ENCODE measurements around the gene IL12RB1. TPM values are rescaled to one million over a fixed set of nuclear protein-coding genes. Genes with fewer than 3 reads are reported as not detected.
"Not testable (repeated sequence)": the region's sequence is repeated elsewhere in the genome, so short reads cannot be mapped to it uniquely, and the experiment has no call there.

IL12RB1 gene
- total RNA-seq, 1 donor from 2014 or later = 2.3 TPM

DNA sequence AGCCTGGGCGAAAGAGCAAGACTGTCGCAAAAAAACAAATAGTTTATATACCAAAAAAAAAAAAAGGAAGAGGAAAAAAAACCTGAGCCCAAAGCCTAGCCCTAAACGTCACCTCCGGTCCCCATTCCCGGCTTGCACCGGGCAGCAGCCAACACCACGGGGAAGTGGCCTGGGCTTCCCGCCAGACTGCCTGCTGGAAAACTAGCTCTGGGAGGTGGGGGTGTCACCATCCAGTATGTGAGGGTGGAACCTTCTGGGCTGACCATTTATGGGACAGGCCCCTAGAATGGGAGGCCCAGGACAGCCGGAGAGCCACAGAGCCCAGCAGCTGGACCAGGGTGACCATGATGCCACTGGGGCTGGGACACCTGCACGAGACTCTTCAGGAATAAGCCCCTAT is 37.3 kb downstream of the IL12RB1 start:
- DNase-seq (ENCODE audit: low spot score) = peak; percentile 97

DNA sequence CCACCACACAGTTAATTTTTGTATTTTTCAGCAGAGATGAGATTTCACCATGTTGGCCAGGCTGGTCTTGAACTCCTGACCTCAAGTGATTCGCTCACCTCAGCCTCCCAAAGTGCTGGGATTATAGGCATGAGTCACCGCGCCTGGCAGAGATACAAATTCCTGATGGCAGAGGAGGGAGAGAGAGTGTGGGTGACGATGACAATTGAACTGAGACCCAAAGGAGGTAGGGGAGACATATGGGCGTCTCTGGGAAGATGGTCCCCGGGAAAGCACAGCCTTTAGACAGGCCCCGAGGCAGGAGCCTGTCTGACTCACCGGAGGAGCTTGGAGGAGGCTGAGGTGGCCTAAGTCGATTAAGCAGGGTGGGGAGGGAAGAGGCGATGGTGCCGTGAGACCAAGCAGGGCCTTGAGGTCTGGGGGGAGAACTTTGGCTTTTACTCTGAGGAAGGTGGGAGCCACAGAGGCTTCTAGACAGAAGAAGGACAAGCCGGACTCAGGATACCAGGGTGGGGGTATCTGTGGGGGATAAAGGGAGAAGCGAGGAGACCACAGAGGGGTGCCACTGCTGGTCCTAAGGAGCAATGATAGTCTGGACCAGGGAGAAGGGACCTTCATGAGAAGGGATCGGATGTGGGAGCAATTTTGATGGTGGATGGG is 40.5 kb downstream of the IL12RB1 start:
- DNase-seq (ENCODE audit: low spot score) = no peak

DNA sequence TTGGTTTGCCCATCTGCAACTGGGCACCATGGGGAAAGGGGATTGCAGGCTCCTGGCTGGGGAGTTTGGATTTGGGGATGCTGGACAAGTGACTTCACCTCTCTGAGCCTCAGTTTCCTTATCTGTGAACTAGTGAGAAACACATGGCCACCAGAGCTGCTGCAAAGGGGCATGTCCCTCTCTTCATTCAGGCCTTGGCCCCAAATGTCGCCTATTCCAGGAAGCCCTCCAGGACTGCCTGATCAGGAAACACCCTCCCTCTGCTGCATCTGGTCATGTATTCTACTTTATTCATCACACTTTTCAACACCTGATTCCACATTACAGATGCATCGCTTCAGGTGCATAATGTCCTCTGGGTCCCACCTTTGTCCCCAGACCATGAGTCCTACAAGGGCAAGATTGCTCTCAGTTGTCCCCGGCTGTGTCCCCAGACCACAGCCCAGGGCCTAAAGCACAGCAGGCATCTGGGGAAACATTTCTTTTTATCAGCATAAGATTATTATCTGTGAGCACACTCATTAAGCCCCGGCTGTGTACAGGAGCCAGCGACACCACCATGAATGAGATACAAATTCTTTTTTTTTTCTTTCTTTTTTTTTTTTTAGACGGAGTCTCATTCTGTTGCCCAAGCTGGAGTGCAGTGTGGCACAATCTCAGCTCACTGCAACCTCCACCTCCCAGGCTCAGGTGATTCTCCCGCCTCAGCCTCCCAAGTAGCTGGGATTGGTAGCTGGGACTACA is 41.3 kb downstream of the IL12RB1 start:
- DNase-seq (ENCODE audit: low spot score) = no peak

DNA sequence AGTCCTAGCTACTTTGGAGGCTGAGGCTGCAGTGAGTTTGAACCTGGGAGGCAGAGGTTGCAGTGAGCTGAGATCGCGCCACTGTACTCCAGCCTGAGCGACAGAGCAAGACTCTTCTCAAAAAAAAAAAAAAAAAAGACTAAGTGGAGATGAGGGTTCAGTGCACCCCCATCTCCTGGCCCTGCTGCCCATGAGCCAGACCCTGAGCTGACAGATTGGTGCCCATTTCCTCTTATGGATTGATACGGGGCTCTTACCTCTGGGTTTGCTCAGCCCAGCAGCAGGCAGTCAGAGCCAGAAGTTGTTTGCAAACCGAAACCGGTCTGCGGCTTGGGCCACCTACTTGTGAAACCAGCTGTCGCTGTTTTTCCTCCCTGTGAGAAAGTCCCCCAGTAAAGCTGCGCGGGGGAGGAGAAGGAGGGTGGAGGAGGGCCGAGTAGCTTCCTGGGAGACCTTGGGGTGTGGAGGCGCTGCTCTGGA is 41.9 kb downstream of the IL12RB1 start:
- DNase-seq (ENCODE audit: low spot score) = peak; percentile 91

DNA sequence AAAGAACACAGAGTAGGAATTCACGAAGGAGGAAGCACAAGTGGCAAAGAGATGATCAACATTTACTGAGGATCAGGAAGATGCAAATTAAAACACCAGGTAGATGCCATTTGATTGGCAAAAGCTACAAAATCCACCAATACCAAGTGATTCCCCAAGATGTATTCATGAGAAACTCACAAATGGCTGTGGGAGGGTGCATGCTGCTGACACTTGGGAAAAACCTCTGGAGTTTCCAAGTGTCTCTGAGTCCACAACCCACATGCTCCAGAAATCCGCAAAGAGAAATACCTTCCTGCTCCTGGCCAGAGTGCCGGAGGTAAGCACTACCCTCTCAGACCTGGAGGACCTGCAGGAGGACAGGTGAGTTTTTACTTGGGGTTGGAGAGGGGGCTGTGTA is 43.1 kb downstream of the IL12RB1 start:
- DNase-seq (ENCODE audit: low spot score) = no peak

DNA sequence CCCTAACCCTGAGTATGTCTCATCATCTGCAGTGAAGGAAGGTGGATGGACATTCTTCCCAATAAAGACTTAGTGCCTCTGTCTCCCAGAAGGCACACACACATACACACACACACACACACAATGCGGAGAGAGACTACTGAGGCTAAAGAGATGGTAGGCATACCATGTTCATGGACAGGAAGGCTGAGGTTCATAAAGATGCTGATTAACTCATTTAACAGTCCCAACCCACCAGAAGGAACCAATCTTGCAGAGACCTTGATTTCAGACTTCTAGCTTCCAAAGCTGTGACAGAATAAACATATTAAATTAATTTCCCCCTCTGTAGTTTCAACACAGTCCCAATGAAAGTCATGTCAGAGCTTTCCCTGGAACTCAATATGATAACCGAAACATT is 45.7 kb downstream of the IL12RB1 start:
- DNase-seq (ENCODE audit: low spot score) = no peak

DNA sequence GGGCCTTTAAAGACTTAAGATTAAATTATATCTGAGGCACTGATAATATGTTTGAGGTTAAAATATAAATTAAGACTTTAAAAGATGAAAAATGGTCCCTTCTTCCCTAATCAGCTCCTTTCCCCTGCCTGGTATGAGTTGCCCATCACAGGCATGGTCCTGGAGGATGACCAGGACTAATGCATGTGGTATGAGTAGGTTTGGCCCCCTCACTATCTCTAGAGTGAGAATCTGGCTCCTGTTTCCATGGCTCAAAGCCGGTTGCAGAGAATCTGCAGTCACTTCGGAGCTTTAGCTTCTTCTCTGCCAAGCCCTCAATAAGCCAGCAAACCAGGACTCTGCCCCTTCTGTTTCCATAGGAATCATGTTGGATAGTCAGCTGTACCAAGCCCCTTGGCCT is 54.6 kb downstream of the IL12RB1 start:
- not testable (repeated sequence) for DNase-seq (ENCODE audit: low spot score)

DNA sequence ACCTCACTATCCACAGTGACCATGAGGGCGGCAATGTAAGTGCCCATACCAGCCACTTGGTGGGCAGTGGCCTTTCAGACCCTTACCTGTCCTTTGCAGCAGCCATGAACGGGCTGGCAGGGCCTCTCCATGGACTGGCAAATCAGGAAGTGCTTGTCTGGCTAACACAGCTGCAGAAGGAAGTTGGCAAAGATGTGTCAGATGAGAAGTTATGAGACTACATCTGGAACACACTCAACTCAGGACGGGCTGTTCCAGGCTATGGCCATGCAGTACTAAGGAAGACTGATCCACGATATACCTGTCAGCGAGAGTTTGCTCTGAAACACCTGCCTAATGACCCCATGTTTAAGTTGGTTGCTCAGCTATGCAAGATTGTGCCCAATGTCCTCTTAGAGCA is 55.3 kb downstream of the IL12RB1 start:
- not testable (repeated sequence) for DNase-seq (ENCODE audit: low spot score)

DNA sequence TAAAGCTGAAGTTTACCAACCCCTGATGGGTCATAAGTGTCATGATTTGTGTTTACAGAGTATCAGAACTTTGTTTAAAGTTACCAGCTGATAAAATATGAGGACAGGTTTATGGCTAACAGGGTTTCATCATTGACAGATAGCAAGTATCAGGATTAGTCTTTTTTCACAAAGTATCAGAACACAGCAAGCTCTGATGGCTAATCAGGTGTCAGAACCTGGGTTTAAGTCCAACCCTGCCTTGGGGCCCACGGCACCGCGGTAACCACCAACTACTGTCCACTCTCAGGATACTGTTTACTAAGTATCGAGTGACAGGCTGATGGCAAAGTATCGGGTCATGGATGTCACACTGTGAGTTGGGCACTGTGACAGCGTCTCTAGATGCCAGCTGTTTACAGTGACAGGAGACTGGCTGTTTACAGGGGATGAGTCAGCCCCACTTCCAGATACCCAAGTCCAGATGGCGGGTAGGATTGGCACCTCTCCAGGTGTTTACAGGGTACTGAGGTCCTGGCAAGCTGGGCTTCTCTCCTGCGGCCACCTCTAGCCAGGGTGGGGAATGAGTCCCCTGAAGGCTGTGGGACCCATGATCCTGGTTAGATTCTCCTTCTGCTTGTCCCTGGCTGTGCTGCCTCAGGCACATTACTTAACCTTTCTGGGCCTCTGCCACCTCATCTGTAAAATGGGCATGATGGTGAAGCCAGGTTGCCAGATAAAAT is 57.0 kb downstream of the IL12RB1 start:
- DNase-seq (ENCODE audit: low spot score) = no peak

DNA sequence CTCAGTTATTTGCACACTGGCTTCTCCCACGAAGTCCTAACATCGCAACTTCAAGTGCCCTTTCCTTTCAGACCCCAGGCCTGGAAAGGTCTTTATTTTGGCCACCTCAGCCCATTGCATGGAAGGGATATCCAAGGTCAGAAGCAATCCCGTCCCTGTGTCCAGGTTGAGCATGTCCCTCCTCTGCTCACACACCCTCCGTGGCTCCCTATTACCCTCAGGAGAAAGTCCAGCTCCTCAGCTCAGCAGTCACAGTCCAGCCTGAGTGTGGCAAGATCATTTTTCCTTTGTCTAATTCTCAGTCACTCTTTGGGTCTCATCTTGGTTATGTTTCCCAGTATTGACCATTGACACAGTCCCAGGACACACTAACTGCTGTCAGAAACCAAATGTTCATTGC is 59.6 kb downstream of the IL12RB1 start:
- DNase-seq (ENCODE audit: low spot score) = no peak

DNA sequence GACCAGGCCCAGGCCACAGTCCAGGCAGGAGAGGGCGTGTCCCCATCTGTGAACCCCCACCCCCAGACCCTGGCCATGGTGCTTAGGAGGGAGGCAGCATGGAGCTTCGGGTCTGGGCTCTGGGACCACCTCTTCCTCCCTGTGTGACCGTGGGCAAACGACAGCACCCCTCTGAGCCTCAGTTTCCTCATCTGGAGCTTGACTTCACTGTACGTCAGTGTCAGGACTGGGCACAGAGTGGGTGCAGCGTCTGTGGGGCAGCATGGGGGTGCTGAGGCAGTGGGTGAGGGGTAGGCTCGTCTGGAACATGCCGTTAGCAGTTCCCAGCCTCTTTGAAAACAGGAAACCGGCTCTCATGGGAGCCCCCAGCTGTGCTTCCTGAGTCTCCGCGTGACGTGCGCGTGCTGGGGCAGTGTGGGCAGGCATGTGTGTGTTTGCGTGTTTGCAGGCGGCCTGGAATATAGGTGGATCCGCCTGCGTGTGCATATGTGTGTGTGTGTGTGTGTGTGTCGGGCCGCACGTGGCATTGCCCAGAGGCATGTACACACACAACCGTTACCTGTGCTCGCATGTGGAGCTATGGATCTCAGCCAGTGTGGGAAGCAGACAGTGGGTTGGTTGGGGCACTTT is 63.0 kb downstream of the IL12RB1 start:
- DNase-seq (ENCODE audit: low spot score) = no peak

DNA sequence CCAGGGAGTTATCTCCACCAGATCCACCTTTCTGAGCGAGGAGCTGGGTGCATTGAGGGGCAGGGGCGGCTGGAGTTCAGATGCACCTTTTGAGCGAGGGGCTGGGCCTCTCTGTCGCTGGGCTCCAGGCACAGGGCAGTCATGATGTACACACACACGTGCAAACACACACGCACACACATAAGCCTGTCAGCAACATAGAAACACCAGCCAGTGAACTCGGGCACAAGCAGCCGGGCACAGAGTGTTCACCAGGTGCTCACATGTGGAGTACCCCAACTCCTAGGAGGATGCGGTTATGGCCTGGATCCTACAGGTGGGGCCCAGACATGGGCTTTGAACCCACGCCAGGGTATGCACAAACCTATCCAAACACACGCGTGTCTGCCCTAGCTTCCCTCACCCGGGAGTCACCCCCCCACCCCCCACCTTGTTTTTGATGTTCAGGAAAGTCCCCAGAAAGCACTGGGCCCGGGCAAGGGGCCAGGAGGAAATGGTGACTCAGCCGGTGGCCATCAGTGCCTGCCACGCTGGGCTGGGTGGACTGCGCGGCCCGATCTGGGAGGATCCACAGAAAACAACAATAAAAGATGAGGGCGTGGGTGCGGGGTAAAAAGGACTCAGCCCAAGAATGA is 65.5 kb downstream of the IL12RB1 start:
- no peak for DNase-seq (ENCODE audit: low spot score)

DNA sequence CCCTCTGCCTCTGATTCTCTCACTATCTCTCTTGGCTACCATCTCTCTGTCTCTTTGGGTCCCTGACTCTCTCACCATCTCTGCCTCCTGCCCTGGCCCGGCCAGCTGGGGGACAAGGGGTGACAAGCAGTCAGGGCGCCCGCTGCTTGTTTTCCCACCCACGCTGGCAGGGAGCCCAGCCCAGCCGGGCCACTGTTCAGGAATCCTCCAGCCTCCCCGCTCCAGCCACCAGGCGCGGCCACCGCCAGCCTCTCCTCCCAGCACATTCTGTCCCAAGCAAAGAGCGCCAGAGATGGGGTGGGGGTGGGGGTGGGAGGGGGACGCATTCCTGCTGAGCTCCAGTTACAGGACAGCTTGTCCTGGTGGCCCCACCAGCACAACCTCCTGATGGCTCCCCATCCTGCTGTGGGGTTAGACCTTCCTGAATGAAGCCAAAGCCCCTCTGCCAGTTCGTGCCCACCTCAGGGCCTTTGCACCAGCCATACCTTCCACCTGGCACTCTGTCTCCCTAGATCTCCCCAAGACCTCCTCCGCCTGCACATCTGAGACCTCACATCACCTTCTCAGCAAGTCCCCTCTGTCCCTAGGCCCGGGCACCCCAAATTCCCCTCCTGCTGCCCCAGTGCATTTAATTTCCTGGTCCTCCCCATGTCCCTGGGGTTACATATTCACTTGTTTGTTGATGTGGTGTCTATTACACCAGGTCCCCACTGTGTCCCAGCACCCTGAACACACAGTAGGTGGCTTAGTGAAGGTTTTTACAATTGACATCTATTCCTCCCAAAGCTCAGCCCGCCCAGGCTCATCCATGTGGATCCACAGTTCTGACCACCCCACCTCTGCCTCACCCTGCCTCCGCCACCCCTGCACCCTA is 66.3 kb downstream of the IL12RB1 start:
- DNase-seq (ENCODE audit: low spot score) = peak; percentile 96

DNA sequence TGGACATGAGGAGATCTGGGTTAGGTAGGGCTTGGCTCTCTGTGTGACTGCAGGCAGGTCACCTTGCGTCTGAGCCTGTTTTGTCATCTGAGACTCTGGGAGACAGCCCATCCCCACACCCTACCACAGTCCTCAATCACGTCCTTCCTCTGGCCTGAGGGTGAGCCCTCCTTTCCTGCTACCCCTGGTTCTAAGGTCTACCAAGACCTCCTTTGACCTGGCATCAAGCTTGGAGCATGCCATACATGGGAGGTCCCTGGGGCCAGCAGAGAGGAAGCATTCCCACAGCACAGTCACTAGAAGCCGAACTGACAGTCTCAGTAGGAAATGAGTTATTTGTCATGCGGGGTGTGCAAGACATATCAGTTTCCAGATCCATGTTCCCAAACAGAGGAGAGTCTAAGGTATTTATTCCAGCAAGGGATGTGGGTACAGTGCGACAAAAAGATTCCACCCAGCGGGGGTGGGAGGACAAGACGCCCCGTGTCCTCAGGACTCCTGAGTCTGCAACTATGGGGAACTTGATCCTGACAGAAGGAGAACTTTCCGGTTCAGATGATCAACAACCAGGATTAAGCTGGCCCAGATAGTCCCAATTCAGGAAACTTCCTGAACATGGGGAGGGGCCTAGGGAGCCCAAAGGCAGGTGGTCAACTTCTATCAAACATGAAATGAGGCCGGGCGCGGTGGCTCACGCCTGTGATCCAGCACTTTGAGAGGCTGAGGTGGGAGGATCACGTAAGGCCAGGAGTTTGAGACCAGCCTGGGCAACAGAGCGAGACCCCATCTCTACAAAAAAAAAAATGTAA is 69.3 kb downstream of the IL12RB1 start:
- no peak for DNase-seq (ENCODE audit: low spot score)

DNA sequence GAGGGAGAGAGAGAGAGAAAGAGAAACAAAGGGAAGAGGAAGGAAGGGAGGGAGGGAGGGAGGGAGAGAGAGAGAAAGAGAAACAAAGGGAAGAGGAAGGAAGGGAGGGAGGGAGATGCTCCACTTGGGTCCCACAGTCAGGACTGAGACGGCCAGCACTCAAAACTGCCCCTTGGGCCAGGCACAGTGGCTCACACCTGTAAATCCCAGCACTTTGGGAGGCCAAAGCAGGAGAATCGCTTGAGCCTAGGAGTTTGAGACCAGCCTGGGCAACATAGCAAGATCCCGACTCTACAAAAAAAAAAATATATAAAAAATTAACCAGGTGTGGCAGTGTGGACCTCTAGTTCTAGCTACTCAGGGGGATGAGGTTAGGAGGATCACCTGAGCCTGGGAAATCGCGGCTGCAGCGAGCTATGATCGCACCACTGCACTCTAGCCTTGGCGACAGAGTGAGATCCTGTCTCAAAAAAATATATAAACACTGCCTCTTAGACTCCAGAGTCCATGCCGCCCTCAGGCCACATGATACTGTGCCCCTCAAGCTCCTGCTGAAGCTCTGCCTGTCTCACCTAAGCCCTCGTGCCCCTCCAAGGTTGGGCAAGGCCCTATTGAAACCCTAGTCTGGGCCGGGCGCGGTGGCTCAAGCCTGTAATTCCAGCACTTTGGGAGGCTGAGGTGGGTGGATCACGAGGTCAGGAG is 70.4 kb downstream of the IL12RB1 start:
- no peak for DNase-seq (ENCODE audit: low spot score)

DNA sequence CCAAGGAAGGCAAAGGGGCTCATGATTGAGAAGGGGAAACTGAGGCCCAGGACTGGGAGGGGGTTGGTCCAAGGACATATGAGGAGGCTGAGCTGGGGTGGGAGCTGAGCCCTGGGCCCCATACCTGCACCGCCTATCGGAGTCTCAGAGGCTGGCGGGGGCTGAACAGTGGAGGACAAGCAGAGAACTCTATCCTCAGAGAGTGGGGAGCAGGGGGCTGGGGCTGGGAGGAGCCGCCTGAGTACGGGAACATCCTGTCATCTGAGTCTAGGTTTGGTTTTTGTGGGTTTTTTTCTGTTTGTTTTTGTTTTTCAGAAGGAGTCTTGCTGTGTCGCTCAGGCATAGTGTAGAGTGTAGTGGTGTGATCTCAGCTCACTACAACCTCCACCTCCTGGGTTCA is 72.5 kb downstream of the IL12RB1 start:
- no peak for DNase-seq (ENCODE audit: low spot score)

DNA sequence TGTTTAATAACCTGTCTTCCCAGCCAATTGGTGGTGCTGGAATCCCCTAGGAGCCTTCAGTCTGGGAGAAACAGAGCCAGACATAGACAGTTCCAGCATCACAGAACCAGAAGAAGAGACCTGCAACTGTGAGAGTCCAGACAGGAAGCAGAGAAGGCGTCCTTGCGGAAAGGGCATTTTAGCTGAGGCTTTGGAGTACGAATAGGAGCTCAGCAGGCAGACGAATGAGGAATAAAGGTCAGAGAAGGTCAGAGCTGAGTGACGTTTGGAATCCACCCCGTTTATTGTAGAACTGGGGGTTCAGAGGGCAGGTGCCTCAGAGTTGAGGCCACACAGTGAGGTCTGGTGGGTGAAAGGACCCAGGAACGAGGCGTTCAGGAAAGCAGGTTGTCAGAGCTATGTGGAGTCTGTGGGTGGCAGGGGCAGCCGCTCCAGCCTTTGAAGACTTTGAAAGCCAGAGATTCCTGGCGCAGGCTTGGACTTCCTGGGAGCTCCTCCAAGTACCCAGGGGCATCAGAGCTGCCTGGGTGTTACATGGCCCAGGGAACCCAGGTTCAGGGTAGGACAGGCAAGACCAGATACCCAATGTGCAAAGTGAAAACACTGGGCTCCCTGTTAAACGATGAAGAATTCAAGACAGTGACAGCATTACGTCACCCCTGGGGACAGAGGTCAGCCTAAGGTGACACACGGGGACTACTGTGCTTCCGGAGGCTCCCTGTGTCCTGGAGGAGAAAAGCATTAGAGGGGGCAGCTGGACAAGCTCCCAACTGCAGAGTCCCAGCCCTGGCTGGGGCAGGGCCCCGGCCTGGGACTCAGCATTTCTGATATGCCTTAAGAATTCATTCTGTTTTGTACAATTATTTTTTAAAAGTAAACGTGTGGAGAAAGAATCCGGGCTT is 73.3 kb downstream of the IL12RB1 start:
- DNase-seq (ENCODE audit: low spot score) = no peak

DNA sequence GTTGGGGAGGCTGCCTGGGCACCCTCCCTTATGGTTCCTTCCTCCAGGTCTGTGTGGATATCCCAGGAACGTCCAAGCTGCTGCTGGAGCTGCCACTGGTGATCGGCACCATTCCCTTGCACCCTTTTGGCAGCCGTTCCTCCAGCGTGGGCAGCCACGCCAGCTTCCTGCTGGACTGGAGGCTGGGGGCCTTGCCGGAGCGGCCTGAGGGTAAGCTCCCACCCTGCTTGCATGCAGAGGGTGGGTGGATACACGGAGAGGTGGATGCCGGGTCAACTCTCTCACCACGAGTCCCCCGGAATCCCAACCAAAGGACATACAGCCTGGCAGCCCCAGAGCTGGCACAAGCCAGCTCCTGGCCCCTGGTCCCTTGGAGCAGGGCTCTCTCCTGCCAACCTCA is 76.6 kb downstream of the IL12RB1 start:
- DNase-seq (ENCODE audit: low spot score) = no peak

Measured in mesenteric fat pad (tissue), 1 donor.